Trophoblast cell (in vitro differentiated cells and primary cell): ENCODE results near the gene C1QTNF3.
A peak's percentile ranks its signal among the peaks of the same experiment; 100 is the strongest.

Experiments
- DNase-seq, 2 donors: peaks; one replicate each; pipeline ENCODE4 v3.0.0-alpha.2; 2016
- H2AFZ ChIP-seq: 2 replicates; pipeline ENCODE4 v1.6.1; 2013; ENCODE audit warnings: low read length, moderate library complexity, mild to moderate bottlenecking; ENCODE audit not compliant: insufficient read depth, poor library complexity
- H2AK5ac ChIP-seq: 2 replicates; pipeline ENCODE4 v1.6.1; 2013; ENCODE audit warnings: mild to moderate bottlenecking, low read length
- H2BK120ac ChIP-seq: 2 replicates; pipeline ENCODE4 v1.6.1; 2013; ENCODE audit warnings: low read length, mild to moderate bottlenecking, moderate library complexity; ENCODE audit not compliant: insufficient read depth, poor library complexity
- H2BK12ac ChIP-seq: 2 replicates; pipeline ENCODE4 v1.6.1; 2013; ENCODE audit warnings: mild to moderate bottlenecking, low read length, moderate library complexity
- H2BK5ac ChIP-seq: 2 replicates; pipeline ENCODE4 v1.6.1; 2013; ENCODE audit warnings: low read length, low read depth, moderate library complexity, mild to moderate bottlenecking; ENCODE audit not compliant: poor library complexity
- H3K14ac ChIP-seq: 2 replicates; pipeline ENCODE4 v1.6.1; 2013; ENCODE audit warnings: mild to moderate bottlenecking, low read length
- H3K18ac ChIP-seq: 2 replicates; pipeline ENCODE4 v1.6.1; 2013; ENCODE audit warnings: mild to moderate bottlenecking, low read length
- H3K23ac ChIP-seq: 2 replicates; pipeline ENCODE4 v1.6.1; 2013; ENCODE audit warnings: low read length
- H3K27ac ChIP-seq: 2 replicates; pipeline ENCODE4 v1.5.1; 2013; ENCODE audit warnings: low read depth, mild to moderate bottlenecking, inconsistent platforms, low read length, moderate library complexity
- H3K27me3 ChIP-seq: 2 replicates; pipeline ENCODE4 v1.6.1; 2013; ENCODE audit warnings: inconsistent platforms, mild to moderate bottlenecking, low read length, moderate library complexity; ENCODE audit not compliant: insufficient read depth
- H3K36me3 ChIP-seq, 2 experiments: 1 replicate in 1 of 2; 2 replicates in 1 of 2; pipeline ENCODE4 v1.6.1; 2013; ENCODE audit warnings: low read length in 2 of 2, mild to moderate bottlenecking in 2 of 2, moderate library complexity in 1 of 2; ENCODE audit not compliant: insufficient read depth in 2 of 2, control insufficient read depth in 1 of 2
- H3K4ac ChIP-seq: 2 replicates; pipeline ENCODE4 v1.6.1; 2013; ENCODE audit warnings: low read depth, mild to moderate bottlenecking, low read length, moderate library complexity
- H3K4me1 ChIP-seq, 2 experiments: 1 replicate in 1 of 2; 2 replicates in 1 of 2; pipeline ENCODE4 v1.6.1; 2013; ENCODE audit warnings: low read length in 2 of 2, mild to moderate bottlenecking in 2 of 2, moderate library complexity in 1 of 2; ENCODE audit not compliant: insufficient read depth in 2 of 2, control insufficient read depth in 1 of 2
- H3K4me2 ChIP-seq: 2 replicates; pipeline ENCODE4 v1.6.1; 2013; ENCODE audit warnings: inconsistent platforms, mild to moderate bottlenecking, low read length, moderate library complexity
- H3K4me3 ChIP-seq: 2 replicates; pipeline ENCODE4 v1.5.1; 2013; ENCODE audit warnings: mild to moderate bottlenecking, low read depth, low read length, inconsistent platforms
- H3K79me1 ChIP-seq: one replicate; pipeline ENCODE4 v1.6.1; 2013; ENCODE audit warnings: low read length
- H3K79me2 ChIP-seq: 2 replicates; pipeline ENCODE4 v1.6.1; 2013; ENCODE audit warnings: low read length, mild to moderate bottlenecking; ENCODE audit not compliant: control insufficient read depth, insufficient read depth, poor library complexity
- H3K9ac ChIP-seq: 2 replicates; pipeline ENCODE4 v1.6.1; 2013; ENCODE audit warnings: mild to moderate bottlenecking, low read length
- H3K9me3 ChIP-seq: 2 replicates; pipeline ENCODE4 v1.6.1; 2013; ENCODE audit warnings: low read depth, mild to moderate bottlenecking, control low read depth, inconsistent platforms, low read length; ENCODE audit not compliant: insufficient read depth
- H4K12ac ChIP-seq: 2 replicates; pipeline ENCODE4 v1.6.1; 2013; ENCODE audit warnings: low read depth, mild to moderate bottlenecking, low read length, moderate library complexity
- H4K8ac ChIP-seq: 2 replicates; pipeline ENCODE4 v1.6.1; 2013; ENCODE audit warnings: low read depth, mild to moderate bottlenecking, low read length, moderate library complexity
- H4K91ac ChIP-seq: one replicate; pipeline ENCODE4 v1.6.1; 2013; ENCODE audit warnings: low read depth, mild to moderate bottlenecking, low read length, moderate library complexity
- WGBS: extraction: QIAGEN DNeasy Blood & Tissue Kit; methylation state at CpG from one replicate; pipeline ENCODE4 v1.1.7; 2013; ENCODE audit warnings: missing lambda C conversion rate; ENCODE audit not compliant: insufficient read length, insufficient coverage; ENCODE audit errors: extremely low coverage; 5-methylcytosine and 5-hydroxymethylcytosine counted together

The C1QTNF3 gene

DNA sequence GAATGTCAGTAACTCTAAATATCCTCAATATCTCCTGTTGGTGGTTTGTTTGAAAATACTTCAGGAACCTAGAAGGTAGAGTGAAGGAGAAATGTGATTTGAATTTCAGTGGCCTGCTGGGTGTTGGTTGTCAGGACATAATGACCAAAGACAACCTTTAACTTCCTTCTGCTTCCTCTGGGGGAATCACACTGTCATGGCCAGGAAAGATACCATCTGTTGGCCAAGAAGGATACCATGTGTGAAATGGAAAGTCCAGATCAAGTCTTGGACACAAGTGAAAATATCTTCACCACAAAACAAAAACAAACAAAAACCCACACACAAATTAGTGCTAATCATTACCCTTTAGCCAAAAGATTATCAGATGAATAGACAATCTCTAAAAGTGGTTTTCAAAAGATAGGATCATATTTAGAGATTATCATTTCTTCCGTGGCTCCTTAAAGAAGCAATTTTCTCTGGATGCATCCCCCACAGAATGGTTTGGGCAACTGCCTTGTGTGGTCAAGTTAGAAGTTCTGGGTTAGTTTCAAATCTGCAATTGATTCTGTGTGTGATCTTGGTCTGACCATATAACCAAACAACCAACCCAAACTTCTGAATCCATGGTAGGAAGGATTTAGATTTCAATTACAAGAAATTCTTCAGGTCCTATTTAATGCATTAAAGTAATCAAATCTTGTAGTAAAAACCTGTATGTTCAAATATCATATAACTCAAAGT, 1.6 kb downstream of the C1QTNF3 start:
- no peak overlapping the region for H2AFZ ChIP-seq
- DNase-seq = no peak
- no peak overlapping the region for H2BK12ac ChIP-seq
- H2AK5ac ChIP-seq = no peak overlapping the region
- no peak overlapping the region for H2BK5ac ChIP-seq
- no peak overlapping the region for H4K91ac ChIP-seq
- H3K9me3 ChIP-seq = no peaks in the 10 kb centered on the region
- no peak overlapping the region for H3K4me3 ChIP-seq
- no peaks in the 10 kb centered on the region for H3K36me3 ChIP-seq
- H3K23ac ChIP-seq = no peak overlapping the region
- no CpG with 5 or more reads among the region's 1 CpG for WGBS
- H3K4me1 ChIP-seq = peaks cover 0 to 3% of the 10 kb centered on the region in 2 experiments
- no peaks in the 10 kb centered on the region for H3K79me1 ChIP-seq
- H2BK120ac ChIP-seq = no peak overlapping the region
- no peak overlapping the region for H3K14ac ChIP-seq
- H3K4ac ChIP-seq = no peak overlapping the region
- H3K27ac ChIP-seq = no peak overlapping the region
- no peak overlapping the region for H3K18ac ChIP-seq
- no peak overlapping the region for H3K9ac ChIP-seq
- H4K8ac ChIP-seq = no peak overlapping the region
- H3K4me2 ChIP-seq = no peak overlapping the region
- no peak overlapping the region for H4K12ac ChIP-seq
- H3K79me2 ChIP-seq = no peaks in the 10 kb centered on the region
- H3K27me3 ChIP-seq = no peaks in the 10 kb centered on the region

DNA sequence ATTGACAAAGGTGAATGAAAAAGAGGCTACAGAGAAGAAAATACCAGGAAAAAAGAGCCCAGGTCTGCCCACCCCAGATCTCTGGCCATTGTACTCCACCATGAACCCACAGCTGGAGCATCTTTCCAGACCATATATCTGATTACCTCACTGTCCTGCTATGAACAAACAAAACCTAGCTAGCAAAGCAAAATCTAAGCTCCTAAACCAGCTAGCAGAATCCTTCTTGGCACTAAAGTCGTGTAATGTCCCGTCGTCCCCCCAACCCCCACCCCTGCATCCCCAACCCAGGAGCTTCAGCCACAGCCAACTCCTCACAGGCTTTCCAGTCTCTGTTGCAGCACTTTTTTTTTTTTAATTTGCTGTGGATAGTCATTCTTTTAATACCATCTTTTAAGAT, 2.5 kb downstream of the C1QTNF3 start:
- DNase-seq = no peak
- H3K4ac ChIP-seq = no peak overlapping the region
- H2AK5ac ChIP-seq = no peak overlapping the region
- H3K14ac ChIP-seq = no peak overlapping the region
- no CpG with 5 or more reads among the region's 3 CpGs for WGBS
- no peak overlapping the region for H3K23ac ChIP-seq
- H3K18ac ChIP-seq = no peak overlapping the region
- H3K27me3 ChIP-seq = no peaks in the 10 kb centered on the region
- no peak overlapping the region for H4K12ac ChIP-seq
- no peaks in the 10 kb centered on the region for H3K9me3 ChIP-seq
- no peak overlapping the region for H4K91ac ChIP-seq
- H3K9ac ChIP-seq = no peak overlapping the region
- H3K4me1 ChIP-seq = peaks cover 0 to 3% of the 10 kb centered on the region in 2 experiments
- H3K79me1 ChIP-seq = no peaks in the 10 kb centered on the region
- H2BK120ac ChIP-seq = no peak overlapping the region
- no peak overlapping the region for H3K4me3 ChIP-seq
- H4K8ac ChIP-seq = no peak overlapping the region
- no peak overlapping the region for H3K4me2 ChIP-seq
- H3K79me2 ChIP-seq = no peaks in the 10 kb centered on the region
- no peak overlapping the region for H2AFZ ChIP-seq
- no peaks in the 10 kb centered on the region for H3K36me3 ChIP-seq
- no peak overlapping the region for H2BK5ac ChIP-seq
- no peak overlapping the region for H3K27ac ChIP-seq
- no peak overlapping the region for H2BK12ac ChIP-seq

DNA sequence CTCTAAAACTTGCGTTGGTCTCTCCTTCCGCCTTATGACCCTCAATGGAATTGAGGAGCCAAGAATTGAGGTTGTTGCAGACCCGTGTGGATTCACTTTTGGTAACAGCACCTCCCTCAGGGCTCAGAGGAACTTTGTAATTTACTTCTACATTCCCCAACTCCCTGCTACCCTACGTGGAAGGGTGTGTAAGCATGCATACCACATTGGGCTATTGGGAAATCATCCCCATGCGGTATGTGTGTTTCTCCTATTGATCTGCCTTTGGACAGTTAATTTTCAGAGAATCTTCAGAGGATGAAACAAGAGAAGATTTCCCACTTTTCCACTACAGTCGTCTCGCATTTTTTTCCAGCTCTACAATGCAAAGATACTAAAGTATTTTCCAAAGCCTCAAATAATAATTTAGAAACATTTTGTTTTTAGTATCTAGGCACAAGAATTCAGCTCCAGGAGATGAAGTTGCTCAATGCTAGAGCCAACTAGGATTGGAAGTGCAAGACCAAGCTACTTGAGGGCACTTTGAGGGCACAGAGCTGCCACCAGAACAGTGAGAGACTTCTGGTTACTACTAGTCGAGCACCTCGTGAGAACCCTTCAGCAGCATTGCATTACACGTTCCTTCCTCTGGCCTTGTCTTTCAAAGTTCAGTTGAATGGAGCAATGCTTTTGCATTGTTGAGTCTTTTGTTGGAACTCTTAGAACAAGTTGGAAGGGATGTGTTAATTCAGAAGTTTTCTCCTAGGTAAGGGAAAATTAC, 3.4 kb downstream of the C1QTNF3 start:
- Histone ChIP-seq H2BK12ac (no peak overlapping the region), H3K79me1 (no peaks in the 10 kb centered on the region), H3K4ac (no peak overlapping the region), H2BK120ac (no peak overlapping the region), H4K8ac (no peak overlapping the region), H2AK5ac (no peak overlapping the region), H3K18ac (no peak overlapping the region), H3K4me1 (peaks cover 0 to 3% of the 10 kb centered on the region in 2 experiments), H3K27ac (no peak overlapping the region), H2AFZ (no peak overlapping the region), H3K23ac (no peak overlapping the region), H3K14ac (no peak overlapping the region), H3K36me3 (no peaks in the 10 kb centered on the region), H4K12ac (no peak overlapping the region), H3K9me3 (no peaks in the 10 kb centered on the region), H3K79me2 (no peaks in the 10 kb centered on the region), H4K91ac (no peak overlapping the region), H3K4me3 (no peak overlapping the region), H3K9ac (no peak overlapping the region), H3K27me3 (no peaks in the 10 kb centered on the region), H2BK5ac (no peak overlapping the region), H3K4me2 (no peak overlapping the region)
- no CpG with 5 or more reads among the region's 10 CpGs for WGBS
- peak; percentile 49 to 86 for DNase-seq

DNA sequence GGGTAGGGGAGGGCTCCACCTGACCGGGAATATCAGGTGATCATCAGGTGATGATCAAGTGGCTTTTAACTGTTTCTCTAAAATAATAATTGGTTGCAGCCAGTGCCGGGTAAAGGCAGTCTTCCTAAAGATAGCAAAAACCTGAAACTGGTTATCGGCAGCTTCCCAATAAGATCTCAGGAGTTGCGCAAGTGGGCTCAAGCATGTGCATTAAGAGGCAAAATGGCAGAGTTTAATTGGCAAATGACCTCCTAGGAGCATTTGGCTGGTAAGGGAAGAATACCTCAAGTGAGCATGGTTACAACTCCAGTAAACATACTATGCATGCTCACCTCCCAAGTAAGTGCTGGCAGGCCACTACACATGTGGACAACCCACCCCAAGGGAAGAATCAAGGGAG, 4.2 kb downstream of the C1QTNF3 start:
- Histone ChIP-seq H4K91ac (no peak overlapping the region), H3K4me1 (peaks cover 0 to 3% of the 10 kb centered on the region in 2 experiments), H3K79me2 (no peaks in the 10 kb centered on the region), H3K23ac (no peak overlapping the region), H3K4ac (no peak overlapping the region), H4K12ac (no peak overlapping the region), H2BK5ac (no peak overlapping the region), H3K36me3 (no peaks in the 10 kb centered on the region), H4K8ac (no peak overlapping the region), H3K9me3 (no peaks in the 10 kb centered on the region), H2AFZ (no peak overlapping the region), H3K18ac (no peak overlapping the region), H3K14ac (no peak overlapping the region), H2AK5ac (no peak overlapping the region), H3K9ac (no peak overlapping the region), H2BK12ac (no peak overlapping the region), H3K4me3 (no peak overlapping the region), H3K27me3 (no peaks in the 10 kb centered on the region), H3K79me1 (no peaks in the 10 kb centered on the region), H3K27ac (no peak overlapping the region), H2BK120ac (no peak overlapping the region), H3K4me2 (no peak overlapping the region)
- no peak for DNase-seq
- WGBS = no CpG with 5 or more reads among the region's 4 CpGs
